Measurements from ENCODE around the gene RBM44.

RBM44 gene

DNA sequence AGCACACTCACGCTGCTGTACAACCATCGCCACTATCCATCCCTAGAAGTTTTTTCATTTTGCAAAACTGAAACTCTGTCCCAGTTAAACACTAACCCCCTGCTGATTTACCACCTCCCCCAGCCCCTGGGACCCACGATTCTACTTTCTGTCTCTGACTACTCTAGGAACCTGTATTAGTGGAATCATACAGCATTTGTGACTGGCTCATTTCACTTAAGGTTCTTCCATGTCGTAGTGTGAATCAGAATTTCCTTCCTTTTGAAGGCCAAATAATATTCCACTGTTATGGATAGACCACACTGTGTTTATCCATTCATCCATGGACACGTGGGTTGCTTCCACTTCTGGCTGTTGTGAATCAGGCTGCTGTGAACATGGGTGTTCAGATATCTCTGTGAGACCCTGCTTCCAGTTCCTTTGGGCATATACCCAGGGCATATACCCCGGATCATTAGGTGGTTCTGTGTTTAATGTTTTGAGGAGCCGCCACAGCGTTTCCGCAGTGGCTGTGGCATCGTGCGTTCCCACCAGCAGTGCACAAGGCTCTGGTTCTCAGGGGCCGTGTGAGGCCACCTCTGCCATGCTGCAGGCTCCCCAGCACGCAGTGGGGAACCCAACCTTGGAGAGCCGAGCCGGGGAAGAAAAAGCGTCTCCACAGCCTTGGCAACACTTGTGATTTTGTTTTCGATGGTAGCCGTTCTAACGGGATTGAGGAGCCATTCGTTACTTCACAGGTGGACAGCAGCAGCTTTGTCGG is 70.9 kb downstream of the RBM44 start:
- in situ Hi-C loops (cut with MboI; ENCODE audit: low sequenced_read_pairs), result no loop called here

DNA sequence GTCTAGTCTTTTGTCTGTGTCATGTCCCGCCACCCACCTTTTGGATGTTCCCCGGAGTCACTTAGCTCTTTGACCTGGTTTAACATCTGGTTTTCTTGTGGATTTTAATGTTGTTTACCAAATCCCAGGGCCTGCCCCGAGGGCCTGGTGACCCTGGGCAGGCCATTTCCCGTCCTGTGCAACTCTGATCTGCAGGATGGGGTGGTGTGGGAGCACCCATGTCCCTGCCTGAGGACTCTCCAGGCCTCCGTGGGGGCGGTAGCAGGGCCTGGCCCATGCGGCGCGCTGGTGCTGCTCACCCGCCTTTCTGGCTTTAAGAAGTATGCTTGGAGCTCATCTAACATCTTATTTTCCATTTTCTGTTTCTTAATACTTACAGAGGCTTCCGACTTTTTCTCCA is 71.5 kb downstream of the RBM44 start:
- in situ Hi-C loops (cut with MboI; ENCODE audit: low sequenced_read_pairs), result no loop called here

DNA sequence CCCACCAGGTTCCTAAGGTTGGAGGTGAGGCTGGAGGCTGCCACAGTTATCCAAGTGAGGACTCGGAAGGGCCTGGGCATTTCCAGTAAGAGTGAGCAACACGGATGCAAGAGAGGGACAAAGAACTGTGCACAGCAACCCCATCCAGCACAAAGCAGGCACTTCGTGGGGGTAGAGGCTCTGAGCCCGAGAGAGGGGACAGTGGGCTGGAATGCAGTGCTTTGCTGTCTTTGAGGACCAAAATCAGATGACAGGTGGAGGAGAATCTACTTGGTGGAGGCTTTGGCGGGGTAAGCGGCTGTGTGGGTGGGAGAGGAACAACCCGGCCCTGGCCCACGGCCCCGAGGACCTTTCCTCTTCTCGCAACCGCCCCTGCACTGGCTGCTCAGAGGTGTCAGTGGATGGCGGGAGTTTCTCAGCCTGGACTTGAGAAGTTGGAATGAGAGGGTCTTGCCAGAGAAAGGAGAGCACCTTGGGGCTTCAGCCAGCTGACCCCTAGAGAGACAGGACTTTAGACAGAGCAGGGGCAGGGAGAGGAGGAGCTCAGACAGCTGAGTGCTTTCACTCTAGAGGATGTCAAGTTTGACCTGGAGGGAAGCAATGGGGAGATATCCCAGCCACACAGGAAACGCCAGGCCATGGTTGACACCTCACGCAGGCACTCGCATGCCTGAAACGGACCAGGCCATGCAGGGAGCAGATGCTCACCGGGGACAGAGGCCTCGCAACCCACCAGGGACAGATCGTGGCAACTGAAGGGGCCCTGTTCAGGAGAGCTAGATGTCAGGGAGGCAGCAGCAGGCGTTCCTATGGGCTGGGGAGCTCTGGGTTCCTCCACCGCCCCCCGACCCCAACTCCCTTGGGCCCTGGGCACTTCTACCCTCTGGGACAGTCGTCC is 72.4 kb downstream of the RBM44 start:
- in situ Hi-C loops (cut with MboI; ENCODE audit: low sequenced_read_pairs), result no loop called here

DNA sequence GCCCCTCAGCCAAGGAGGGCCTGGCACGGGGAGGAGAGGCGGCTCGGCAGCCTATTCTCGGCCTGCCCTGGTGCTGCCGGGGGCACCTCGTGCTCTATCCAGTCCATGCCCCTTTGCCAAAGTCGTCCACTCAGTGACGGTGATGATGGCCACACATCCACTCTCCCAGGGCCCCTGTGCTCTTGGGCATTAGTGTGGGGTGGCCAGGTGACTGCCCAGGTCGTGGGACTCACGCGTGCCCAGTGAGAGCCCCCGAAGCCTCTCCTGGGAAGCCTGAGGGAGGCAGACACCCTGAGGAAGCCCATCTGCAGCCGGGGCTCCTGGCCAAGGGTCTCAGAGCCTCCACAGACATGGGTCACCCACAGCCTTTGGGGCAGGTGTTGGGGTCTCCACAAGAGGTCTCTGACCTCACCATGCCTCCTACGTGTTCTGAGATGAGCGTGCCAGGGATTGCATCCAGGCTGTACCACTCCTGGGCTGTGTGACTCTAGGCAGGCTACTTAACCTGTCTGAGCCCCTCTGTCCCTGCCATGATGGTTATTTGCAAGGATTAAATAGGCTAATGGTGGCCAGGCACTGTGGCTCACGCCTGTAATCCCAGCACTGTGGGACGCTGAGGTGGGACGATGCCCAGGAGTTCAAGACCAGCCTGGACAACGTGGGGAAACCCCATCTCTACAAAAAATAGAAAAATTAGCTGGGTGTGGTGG is 73.8 kb downstream of the RBM44 start:
- in situ Hi-C loops (cut with MboI; ENCODE audit: low sequenced_read_pairs), result no loop called here

DNA sequence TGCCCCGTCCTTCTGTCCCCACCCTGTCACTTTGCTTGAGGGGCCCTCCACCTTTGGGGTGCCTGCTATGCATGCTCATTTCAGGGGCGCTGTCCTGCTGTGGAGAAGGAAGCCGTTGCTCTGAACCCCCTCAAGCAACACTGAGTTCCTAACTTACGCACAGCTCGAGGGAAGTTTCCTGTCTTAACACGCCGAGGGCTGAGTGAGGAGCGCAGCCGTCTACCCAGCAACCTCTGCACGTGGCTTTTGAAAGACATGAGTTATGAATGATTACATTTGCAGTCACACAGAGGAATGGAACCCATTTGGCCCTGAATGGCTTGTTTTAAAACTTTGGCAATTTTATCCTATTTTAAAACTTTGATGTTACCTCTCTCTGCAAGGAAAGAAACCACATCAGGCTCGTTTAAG is 74.8 kb downstream of the RBM44 start:
- in situ Hi-C loops (cut with MboI; ENCODE audit: low sequenced_read_pairs), result no loop called here

DNA sequence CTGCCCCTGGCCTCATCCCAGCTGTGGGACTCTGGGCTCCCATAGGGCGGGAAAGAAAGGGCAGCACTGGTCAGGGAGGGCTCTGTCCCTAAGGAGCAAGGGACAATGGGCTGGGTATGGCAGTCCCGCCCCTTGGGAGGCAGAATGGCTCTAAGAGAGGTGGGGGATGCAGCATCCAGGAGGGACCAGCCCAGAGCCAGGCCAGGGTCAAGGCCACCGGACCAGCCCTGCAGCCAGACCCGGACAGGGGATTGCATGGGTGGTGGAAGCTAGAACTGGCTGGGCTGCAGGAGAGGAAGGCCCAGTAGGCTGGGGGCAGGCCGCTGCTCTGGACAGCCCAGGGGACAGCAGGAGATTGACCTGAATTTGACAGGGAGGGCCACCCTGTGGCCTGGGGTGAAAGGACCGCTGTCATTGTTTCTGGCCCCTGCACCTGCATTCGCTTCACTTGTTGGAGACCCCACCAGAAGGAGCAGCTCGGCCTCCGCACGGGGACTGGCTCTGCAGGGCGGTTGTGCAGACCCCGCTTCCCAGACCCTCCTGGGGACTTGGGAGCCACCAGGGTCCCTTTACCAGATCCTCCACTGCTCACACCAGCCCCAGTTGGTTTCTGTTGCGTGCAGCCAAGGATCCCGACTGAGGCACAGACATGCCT is 75.4 kb downstream of the RBM44 start:
- in situ Hi-C loops (cut with MboI; ENCODE audit: low sequenced_read_pairs), result no loop called here

DNA sequence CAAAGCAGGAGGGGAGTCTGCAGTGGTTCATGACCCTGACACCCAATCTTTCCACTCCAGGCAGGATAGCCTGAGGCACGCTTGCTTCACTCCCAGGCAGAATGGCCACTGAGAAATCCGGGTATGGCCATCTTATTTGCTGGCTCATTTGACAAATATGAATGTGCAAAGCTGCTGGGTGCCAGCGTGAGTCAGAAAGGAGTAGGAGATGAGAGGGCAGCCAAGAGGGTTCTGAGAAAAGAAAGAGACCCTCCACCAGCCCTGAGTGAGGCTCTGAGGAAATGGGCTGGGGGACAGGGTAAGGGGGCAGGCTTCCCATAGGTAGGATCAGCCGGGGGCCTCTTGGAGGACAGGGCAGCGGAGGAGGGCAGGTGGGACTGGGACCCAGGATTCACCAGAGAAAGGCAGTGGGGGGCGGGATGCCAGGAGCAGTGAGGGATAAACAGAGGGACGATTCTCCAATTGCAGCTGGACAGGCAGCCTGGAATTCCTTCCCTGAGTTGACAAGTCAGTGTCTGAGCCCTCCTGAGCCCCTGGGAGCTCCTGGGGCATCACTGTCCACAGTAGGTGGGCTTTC is 76.1 kb downstream of the RBM44 start:
- in situ Hi-C loops (cut with MboI; ENCODE audit: low sequenced_read_pairs), result no loop called here

DNA sequence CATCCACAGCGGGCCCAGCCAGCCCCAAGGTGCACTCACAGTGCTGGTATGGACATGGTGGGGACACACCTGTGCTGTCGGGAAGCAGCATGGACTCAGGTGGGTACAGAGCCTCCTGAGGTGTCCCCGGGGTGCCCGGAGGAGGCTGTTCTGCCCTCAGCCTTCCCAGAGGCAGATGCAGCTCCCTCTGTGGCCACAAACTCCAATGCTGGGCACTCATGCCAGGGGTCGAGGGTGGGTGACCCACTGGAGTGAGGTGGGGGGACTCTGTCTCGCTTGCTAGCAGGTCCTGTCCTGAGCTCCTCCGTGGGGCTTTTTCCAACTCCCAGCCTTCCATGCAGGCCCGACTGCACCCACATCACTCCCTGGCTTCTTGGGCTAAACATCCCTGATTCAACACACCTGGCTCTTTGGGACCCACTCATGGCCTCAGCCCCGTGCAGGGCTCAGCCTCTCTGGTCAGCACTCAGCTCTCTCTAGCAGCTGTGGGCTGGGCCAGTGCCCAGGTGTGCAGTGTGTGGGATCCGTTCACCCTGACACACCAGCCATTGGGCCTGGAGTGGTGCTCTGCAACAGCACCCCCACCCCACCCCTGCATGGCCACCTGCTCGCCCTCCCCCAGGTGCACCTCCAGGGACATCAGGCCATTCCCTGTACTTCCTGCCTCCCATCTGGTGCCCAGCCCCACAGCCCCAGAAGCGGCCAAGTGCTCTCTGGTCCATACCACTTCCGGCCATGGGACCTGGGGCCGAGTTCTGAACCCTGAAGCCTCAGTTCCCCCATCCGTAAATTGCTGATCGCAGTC is 76.9 kb downstream of the RBM44 start:
- in situ Hi-C loops (cut with MboI; ENCODE audit: low sequenced_read_pairs), result no loop called here

DNA sequence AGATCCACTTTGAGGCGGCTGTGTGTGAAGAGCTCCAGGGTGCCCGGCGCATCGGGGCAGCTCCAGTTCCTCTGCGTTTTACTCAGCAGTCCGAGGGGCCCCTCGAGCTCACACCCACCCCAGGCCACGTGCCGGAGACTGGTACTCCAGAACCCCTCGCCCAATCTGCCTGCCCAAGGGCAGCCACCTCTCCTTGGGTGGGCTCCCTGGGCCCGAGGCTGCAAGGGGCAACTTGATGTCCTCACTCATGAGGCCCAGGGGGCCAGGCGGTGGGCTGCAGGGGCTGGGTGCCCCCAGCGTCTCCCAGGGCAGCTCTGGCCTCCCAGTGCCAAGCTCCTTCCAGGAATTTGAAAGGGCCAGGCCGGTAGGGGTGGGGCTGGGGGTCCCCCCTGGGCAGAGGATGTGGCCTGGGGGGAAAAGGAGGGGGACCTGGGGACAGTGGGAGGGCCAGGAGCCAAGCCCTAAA is 77.5 kb downstream of the RBM44 start:
- in situ Hi-C loops (cut with MboI; ENCODE audit: low sequenced_read_pairs), result no loop called here

DNA sequence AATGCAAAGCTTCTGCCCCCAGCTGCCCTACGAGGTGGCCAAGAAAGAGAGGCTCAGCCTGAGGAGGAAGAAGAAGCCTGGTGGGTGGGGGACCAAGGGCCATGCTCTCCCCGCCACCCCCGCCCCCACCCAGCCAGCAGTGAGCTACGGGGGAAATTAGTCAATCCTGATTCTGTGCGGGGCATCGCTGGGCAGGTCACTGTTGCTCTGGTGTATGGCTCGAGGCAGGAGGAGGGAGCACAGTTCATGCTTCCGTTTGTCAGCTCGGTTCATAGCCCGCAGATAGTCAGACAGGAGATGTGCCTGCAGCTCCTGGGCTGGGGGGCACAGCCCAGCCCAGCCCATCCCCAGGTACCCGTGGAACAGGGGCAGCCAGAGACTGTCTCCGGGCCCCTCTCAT is 78.0 kb downstream of the RBM44 start:
- in situ Hi-C loops (cut with MboI; ENCODE audit: low sequenced_read_pairs), result no loop called here

DNA sequence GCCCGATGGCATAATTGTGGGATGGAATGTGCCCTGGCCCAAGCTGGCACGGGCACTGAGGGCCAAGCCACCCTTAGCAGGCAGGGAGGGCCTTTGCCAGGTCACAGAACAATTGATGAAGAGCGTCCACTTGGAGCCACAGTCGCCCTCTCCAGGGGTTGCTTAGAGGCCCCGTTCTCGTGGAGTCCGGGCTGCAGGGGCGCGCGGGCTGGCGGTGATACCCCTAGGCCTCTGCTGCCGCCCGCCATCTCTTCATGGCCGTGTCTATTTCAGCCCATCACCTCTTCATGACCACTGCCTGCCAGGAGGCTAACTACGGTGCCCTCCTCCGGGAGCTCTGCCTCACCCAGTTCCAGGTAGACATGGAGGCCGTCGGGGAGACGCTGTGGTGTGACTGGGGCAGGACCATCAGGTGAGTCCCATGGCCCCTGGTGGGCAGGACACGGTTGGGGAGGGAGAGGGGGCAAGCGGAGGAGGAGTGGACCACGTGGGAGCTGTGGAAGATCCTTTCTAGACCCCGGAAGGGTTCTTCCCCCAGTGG is 78.4 kb downstream of the RBM44 start:
- in situ Hi-C loops (cut with MboI; ENCODE audit: low sequenced_read_pairs), result no loop called here

DNA sequence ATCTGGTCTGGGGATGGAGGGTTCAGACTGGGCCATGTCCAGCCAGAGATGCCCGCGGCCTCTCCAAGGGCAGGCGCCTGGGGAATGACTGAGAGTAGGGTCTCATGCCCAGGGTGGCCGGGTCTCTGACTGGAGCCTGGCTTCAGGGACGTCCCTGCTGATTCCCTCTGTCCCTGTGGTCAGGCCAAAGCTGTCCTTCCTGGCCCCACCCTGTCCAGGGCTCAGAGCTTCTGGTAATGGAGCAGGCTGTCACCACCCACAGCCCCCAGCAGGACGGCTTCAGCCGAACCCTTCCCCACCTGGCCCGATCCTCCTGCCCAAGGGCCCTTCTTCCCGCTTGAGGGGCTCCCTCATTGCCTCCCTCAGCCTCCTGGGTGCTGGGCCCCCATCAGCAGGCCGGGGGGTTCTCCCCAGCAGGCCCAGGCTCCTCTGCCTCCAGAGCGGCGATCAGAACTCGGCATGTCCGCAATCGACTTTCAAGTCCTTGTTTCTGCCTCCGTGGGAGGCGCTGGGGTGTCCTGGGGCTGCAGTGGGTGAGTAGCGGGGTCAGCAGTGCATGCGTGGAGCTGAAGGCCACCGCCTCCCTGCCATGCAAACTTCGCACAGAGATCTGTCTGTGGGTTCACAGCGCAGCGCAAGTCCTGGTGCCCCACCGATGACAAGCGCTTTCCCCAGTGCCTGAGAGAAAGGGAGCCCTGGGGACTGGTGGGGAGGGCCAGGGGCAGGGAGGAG is 79.2 kb downstream of the RBM44 start:
- in situ Hi-C loops (cut with MboI; ENCODE audit: low sequenced_read_pairs), result no loop called here

DNA sequence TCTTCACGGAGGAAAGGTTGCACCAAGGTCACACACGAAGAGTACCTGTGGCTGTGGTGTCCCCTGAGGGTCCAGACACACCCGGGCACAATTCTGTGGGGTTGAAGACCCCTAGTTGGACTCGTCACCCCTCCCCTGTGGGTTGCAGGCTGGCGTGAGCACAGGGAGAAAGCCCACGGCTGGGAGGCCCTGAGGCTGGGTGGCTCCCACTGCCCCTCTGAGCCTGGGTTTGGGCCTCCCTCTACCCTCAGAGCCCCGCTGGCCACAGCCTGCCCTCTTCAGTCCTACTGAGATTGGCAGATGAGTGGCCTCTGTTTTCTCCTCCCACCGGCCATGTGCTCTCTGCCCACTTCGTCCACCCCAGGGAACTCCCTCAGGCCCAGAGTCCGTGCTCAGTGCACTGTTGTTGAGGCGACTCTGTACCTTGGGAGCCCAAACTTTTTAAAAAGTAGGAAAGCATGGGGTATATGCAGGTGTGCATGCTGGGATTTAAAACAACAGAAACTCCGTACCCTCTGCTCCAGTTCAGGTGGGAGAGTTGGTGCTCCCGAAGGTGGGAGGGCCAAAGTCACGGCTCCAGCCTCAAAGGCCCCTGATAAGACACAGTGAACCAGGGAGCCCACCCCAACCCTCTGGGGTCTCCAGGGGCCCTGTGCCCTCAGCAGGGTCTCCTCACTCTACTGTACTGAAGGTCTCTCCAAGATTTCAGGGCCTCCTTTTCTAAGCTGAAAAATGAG is 79.9 kb downstream of the RBM44 start:
- in situ Hi-C loops (cut with MboI; ENCODE audit: low sequenced_read_pairs), result no loop called here

DNA sequence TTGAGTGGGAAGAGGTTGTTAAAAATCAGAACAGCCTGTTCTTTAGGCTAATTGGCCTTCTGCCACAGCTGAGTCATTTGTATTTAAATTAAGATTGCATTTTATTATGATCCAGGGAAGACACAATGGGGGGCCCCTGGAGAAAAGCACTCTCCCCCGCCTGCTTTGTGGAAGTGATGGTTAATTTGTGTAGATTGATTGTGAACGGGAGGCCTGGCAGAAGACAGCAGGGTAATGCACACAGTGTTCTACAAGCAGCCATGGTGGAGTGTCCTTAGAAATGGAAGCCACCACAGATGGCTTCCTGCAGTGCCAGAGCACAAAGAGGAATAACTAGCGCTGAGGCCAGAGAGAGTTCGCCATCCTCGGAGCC is 80.5 kb downstream of the RBM44 start:
- in situ Hi-C loops (cut with MboI; ENCODE audit: low sequenced_read_pairs), result no loop called here

DNA sequence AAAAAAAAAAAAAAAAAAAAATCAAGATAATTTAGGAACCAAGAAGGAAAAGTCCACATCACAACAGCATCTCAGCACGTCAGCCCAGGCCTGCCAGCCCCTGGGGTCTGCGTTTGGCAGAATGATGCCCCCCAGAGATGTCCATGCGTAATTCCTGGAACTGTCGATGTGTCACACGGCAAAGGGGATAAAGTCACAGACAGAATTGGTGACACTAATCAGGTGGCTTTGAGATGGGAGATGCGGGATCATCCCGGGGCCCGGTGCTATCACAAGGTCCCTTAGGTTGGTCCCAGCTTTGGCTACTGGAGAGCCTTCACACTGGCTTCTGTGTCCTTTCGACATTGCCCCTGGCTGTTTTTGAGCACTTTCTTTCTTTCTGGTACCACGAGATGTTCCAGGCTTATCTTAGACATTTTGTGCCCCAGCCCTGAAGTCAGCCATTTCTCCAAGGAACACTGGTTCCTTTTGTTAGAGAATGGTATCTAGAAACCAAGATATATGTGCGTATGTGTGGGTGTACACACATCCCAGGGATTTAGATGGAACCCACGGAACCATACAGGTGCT is 81.5 kb downstream of the RBM44 start:
- in situ Hi-C loops (cut with MboI; ENCODE audit: low sequenced_read_pairs), result no loop called here

DNA sequence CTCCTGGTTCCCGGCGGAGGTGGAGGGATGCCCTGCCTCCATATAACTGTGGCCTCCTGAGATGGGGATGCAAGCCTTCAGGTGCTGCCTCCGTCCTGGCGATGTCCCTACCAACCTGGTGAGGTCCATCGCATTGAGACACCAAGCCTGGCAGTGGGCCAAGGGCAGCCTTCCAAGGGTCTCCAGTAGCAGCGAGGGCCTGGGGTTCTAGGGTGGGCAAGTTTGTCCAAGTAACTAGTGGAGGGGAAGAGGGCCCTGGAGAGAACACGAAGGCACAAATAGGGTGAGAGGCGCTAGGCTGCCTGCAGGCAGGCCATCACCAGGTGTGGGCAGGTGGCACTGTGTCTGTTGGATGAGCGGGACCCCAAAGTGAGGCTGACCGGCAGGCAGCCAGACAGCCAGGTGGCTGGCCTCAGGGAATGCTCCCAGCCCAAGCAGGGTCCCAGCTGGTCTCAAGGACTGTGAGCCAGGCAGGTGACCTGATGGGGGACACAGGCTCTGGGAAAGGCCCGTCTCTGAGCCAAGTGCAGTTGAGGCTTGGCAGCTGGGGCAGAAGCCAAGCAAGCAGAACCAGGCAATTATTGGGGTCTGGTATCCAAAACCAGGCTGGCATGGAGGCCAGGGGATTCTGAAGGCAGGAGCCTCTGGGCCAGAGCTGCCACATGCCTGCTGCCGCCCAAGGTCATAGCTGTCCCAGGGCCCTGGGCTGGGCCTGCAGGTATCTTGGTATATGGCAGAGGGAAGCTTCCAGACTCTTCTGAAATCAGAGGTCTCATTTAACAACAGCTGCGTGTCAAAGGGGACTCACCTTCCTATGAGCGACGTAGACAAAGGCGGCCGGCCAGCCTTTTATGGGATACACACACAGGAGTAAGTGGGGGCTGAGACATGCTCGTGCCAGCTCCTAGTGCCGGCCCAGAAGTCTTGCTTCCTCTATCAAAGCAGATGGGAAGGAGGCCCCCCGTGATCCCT is 84.2 kb downstream of the RBM44 start:
- in situ Hi-C loops (cut with MboI; ENCODE audit: low sequenced_read_pairs), result no loop called here

DNA sequence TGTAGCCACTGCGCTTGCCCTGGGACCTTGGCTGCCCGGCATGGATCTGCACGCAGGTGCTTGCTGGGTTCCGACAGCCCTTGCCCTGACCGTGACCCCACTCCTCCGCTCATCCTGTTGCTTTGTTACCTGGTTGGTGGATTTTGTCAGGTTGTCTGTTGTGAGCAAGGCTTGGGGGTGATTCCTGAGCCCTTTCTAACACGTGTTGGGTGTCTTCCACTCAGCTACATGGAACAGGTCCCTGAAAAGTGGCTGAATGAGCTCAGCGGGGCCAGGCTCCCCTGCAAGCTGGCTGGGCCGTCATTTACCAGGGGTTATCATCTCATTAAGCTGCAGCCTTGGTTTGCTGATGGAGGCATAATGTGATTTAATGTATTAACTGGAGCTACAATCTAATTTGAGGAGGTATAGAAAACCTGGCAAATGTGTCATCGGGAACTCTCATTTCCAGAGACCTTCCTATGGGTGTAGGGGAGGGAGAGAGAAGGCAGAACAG is 85.4 kb downstream of the RBM44 start:
- in situ Hi-C loops (cut with MboI; ENCODE audit: low sequenced_read_pairs), result no loop called here
